ENCODE data around the gene EPG5. TPM values are rescaled to one million over a fixed set of nuclear protein-coding genes. Genes with fewer than 3 reads are reported as not detected.
A peak's percentile ranks its signal among the peaks of the same experiment; 100 is the strongest.

The EPG5 gene
- total RNA-seq, 1 donor from 2014 or later: 38.5 TPM

DNA sequence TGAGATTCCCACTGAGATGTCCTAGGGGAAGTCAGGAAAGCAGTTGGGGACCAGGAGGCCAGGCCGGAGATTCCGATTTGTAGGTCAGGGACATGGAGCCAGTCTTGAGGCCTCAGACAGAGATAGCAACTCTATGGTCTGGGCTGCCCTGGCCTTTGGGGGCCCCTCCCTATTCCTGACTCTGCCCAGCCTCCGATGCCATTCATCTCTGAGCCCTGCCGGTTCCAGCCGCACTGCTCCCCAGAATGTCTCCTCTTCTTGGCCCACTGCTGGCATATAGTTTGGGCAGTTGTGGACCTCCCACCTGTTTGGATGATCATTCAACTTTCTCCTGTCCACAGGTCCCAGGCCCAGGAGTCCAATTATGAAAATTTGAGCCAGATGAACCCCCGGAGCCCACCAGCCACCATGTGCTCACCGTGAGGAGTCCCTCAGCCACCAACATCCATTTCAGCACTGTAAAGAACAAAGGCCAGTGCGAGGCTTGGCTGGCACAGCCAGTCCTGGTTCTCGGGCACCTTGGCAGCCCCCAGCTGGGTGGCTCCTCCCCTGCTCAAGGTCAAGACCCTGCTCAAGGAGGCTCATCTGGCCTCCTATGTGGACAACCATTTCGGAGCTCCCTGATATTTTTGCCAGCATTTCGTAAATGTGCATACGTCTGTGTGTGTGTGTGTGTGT is 125.2 kb downstream of the EPG5 start:
- DNase-seq: no peak
- intact Hi-C loops (cut with DNase I): no loop called here

DNA sequence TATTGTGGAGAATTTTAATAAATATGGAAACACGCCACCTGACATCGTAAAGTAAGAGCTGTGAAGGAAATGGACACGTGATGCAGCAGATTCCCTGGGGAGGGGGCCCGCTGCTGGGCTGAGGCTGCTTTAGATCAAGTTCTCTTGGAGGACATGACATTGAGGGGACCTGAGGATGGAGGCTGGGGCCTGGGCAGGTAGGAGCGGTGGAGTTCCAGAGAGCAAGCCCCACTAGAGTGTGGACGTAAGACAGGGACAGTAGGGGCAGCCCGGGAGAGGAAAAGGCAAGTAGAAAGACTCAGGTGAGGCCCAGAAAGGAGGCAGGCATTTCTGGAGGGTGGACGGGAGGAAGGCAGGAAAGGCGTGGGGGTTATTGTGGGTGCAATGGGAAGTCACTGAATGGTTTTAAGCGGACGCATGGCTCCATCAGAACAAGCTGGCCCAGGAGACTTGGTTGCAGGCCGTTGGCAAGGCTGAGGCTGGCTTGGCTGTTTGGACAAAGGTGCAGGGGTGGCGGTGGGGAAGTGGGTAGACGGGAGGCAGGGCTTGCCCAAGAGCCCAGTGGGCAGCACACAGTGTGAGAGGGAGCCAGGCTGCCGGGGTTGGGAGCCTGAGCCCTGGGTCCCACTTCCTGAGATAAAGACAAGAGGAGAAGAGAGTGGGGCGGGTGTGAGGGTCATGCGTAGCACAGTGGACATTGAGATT is 125.9 kb downstream of the EPG5 start:
- intact Hi-C loops (cut with DNase I): no loop called here
- Histone ChIP-seq H3K27ac (no peak overlapping the region), H3K4me1 (peaks cover 20% of the 10 kb centered on the region), H3K27me3 (peaks cover 30% of the 10 kb centered on the region), H3K9me3 (no peaks in the 10 kb centered on the region), H3K4me3 (no peak overlapping the region), H3K36me3 (no peaks in the 10 kb centered on the region)
- ATAC-seq (no peak), DNase-seq (no peak)
- no peak for TF ChIP-seq CTCF (IDR thresholded peaks at IDR 0.05)

More for the DNA sequence above, 125.2 kb downstream of the EPG5 start:
- ATAC-seq: no peak
- Histone ChIP-seq H3K36me3 (no peaks in the 10 kb centered on the region), H3K9me3 (no peaks in the 10 kb centered on the region), H3K27me3 (peaks cover 24% of the 10 kb centered on the region), H3K27ac (no peak overlapping the region), H3K4me3 (no peak overlapping the region), H3K4me1 (peaks cover 20% of the 10 kb centered on the region)
- no peak for TF ChIP-seq CTCF (IDR thresholded peaks at IDR 0.05)

DNA sequence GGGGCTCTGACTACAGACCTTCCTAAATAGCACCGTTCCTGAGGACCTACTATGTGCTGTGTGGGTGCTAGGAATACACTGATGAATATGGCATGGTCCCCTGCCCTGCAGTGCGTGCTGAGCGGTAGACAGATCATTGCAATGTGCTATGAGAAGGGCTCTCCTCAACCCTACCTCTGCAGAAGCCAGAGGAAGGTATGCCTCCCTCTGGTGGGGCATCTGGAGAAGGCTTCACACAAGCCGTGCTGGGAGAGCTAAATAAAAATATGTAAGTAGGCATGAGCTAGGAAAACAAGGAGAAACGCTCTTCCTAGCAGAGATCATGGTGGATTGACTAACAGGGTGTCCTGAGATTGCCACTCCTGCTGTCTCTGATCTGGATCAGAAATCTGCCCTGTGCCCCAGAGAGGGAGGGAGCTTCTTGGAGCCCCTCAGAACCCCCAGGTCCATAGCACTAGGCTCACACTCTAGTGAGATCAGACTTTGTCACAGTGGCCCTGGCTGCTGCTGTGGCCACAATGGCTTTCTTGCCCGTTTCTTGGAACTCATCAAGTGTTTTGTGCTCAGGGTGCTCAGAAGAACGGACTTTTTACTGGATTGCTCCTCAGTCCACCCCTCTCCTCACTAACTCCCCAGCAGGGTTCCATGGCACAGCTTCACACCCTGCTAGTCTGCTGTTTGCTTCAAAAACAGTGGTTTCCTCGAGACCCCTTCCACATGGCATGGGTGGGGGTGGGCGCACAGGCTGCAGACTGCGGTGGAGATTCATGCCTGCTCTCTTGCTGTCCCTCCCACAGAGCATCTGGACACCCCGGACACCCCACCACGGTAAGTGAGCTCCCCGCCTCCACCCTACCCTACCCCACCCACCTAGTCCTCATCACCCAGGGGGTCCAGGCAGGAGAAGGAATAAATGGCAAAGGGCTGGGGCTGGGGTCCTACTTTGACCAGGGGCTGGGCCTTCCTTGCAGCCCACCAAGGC is 127.4 kb downstream of the EPG5 start:
- Histone ChIP-seq H3K27me3 (peaks cover 30% of the 10 kb centered on the region), H3K4me3 (no peak overlapping the region), H3K36me3 (no peaks in the 10 kb centered on the region), H3K27ac (no peak overlapping the region), H3K9me3 (no peaks in the 10 kb centered on the region), H3K4me1 (peaks cover 20% of the 10 kb centered on the region)
- ATAC-seq (peak; percentile 45), DNase-seq (no peak)
- peak; percentile 44 for TF ChIP-seq CTCF (IDR thresholded peaks at IDR 0.05)
- intact Hi-C loops (cut with DNase I): loop anchor here (10.0 kb wide), 1 partner anchor 115 kb away; the partner anchor contains the start of gene SLC14A1

GRCh38 chr18:45838302-45839070 is 128.6 kb downstream of the EPG5 start:
- no peak for TF ChIP-seq CTCF (IDR thresholded peaks at IDR 0.05)
- H3K27ac ChIP-seq: no peak overlapping the region
- intact Hi-C loops (cut with DNase I): loop anchor here (10.0 kb wide), 1 partner anchor 114 kb away; the partner anchor contains the start of gene SLC14A1

More at GRCh38 chr18:45838302-45839070, 128.6 kb downstream of the EPG5 start:
- DNase-seq: no peak
- ATAC-seq: peak; percentile 35
- Histone ChIP-seq H3K27me3 (peaks cover 30% of the 10 kb centered on the region), H3K4me3 (peak overlapping the region; percentile 35), H3K36me3 (no peaks in the 10 kb centered on the region), H3K4me1 (peaks cover 20% of the 10 kb centered on the region), H3K9me3 (no peaks in the 10 kb centered on the region)
